ENCODE results near the gene TUT1.
"Not testable (repeated sequence)": the region's sequence is repeated elsewhere in the genome, so short reads cannot be mapped to it uniquely, and the experiment has no call there.

Gene TUT1, protein sequence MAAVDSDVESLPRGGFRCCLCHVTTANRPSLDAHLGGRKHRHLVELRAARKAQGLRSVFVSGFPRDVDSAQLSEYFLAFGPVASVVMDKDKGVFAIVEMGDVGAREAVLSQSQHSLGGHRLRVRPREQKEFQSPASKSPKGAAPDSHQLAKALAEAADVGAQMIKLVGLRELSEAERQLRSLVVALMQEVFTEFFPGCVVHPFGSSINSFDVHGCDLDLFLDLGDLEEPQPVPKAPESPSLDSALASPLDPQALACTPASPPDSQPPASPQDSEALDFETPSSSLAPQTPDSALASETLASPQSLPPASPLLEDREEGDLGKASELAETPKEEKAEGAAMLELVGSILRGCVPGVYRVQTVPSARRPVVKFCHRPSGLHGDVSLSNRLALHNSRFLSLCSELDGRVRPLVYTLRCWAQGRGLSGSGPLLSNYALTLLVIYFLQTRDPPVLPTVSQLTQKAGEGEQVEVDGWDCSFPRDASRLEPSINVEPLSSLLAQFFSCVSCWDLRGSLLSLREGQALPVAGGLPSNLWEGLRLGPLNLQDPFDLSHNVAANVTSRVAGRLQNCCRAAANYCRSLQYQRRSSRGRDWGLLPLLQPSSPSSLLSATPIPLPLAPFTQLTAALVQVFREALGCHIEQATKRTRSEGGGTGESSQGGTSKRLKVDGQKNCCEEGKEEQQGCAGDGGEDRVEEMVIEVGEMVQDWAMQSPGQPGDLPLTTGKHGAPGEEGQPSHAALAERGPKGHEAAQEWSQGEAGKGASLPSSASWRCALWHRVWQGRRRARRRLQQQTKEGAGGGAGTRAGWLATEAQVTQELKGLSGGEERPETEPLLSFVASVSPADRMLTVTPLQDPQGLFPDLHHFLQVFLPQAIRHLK

DNA sequence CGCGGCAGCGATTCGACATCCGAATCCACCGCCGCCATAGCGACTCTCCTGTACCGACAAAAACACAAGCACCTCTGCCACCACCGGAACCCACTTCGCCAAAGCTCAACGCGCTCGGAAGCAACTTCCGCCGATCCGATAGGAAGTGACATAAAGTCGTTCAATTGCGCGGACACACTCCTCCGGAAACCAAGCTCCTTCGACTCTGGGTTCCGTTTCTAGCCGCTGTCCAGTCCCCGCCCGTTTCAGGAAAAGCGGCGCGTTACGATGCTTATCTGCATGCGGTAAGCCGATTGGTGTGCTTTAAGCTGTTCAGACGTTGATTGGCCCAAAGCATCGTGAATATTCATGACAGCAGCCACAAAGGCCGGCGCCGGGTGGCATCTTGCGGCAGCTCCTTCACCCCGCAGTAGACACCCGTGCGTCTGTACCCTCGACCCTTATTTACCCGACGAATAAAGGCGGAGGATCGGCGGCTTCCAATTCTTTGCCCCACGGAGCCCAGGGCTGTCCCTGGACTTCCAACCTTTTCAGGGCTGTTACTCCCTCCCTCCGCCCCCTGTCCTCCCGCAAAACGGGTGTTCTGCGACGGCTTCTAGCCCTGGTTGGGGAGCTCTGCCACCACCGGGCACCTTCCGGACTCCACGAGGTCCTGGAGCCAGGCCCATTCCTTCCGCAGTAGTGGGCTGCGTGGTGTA, at the start of gene TUT1:
TSS of gene TUT1 (minus strand) at position 76 of the 698 bp plus-strand sequence. CDS start at position 38, 38 bp downstream.
- peak; percentile 98 for DNase-seq

DNA sequence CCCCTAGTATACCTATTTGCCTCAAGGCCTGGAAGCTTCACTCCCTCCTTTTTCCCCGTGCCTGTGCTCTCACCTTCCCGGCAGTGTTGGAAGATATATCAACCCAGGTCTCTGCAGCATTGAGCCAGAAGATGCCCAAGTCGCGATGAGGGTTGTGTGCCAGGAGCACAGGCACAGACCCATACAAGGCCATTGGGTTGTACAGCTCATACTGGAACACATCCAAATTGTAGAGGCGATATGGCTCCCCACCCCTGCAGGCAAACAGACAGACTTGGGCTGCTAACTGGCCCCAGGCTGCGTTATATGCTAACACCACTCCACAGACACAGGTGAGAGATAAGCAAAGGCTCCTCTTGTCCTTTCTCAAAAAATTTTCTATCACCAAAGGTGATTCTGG, 41.2 kb upstream of the TUT1 start:
- no peak for DNase-seq

GRCh38 chr11:62627713-62628112, 36.4 kb upstream of the TUT1 start:
- DNase-seq = no peak

GRCh38 chr11:62622476-62623089, 31.3 kb upstream of the TUT1 start:
- no peak for DNase-seq

- DNase-seq = peak; percentile 96 to 98
Observed at GRCh38 chr11:62621567-62622470, 30.5 kb upstream of the TUT1 start, which contains the start of gene B3GAT3. Gene B3GAT3 (minus strand): TSS chr11:62621986. CDS start chr11:62621947, 39 bp downstream.

DNA sequence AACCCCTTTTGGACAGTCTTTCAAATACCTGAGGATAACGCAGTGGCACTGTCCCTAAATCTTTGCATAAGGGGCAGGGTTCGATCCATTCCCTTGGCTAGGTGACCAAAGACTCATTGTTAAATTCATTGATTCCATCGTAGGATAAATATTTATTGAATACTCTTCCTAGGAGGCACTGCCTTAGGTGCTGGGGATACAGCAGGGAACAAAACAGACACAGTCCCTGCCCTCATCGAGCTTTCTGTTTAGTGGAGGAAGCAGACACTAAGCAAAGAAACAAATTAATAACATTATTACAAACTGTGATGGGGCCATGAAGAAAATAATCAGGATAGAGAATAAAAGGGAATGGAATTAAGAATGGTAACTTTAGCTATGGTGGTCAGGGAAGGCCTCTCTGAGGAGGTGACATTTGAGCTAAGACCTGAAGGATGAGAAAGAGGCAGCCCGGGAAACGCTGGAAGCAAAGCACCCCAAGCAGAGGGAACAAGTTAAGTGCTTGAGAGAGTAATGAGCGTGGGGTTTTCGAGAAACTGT, 29.8 kb upstream of the TUT1 start:
- no peak for DNase-seq

GRCh38 chr11:62616957-62617356, 25.6 kb upstream of the TUT1 start:
- not testable (repeated sequence) for DNase-seq

GRCh38 chr11:62615521-62615920, 24.2 kb upstream of the TUT1 start:
- DNase-seq = no peak

DNA sequence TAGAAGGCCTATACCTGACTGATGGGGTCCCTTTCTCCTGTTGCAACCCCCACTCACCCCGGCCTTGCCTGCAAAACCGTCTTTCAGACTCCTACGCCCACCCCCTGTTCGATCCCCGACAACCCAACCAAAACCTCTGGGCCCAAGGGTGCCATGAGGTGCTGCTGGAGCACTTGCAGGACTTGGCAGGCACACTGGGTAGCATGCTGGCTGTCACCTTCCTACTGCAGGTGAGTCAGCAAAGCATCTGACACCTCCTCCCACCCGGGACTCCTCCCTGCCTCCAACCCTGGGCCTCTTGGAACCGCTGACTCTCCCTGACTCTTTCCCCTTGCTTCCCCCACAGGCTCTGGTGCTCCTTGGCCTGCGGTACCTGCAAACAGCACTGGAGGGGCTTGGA, 23.0 kb upstream of the TUT1 start:
- DNase-seq = no peak

- peak in 1 of 2 experiments; percentile 69 for DNase-seq
Observed at GRCh38 chr11:62613291-62613778, 22.0 kb upstream of the TUT1 start.

DNA sequence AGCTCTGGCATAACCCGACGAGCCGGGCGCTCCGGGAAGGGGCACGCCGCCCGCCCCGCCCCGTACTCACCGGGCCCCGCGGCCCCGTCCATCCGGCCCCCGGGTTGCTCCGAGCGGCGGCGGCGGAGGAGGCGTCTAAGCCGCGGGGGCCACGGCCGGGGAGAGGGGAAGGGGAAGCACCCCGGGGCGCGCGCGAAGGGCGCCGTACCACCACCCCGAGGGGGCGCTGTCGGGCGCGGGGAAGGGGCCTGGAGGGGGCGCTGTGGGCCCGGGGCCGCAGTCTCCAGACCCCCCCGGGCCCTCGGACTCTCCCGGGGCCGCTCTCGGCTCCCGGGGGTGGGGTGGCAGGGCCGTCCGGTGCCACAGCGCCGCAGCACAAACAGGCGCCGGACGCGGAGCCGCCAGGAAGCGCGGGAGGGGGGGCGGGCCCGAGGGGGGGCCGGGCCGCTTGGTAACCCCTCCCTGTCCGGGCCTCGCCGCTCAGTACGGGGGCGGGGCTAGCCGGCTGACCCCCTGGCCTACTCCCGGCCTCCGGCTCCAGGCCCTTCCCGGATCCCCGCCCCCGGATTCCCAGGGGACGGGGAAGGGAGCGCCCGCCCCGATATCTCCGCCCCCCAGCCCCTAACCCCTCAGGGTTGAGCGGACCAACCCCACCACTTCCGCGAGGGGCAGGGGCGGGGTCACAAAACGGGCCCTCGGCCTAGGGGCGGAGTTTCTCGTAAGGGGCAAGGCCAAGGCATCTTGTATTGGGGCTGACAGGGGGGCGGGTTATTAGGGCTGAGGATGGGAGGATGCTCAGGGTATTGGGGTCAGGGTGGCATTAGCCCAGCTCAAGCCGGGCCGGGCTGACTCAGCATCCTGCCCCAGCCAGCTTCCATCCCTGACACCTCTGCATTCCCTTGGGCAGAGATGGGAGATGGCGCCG, 21.3 kb upstream of the TUT1 start, which contains the start of the genes EML3 and ROM1:
TSS of gene EML3 (minus strand) at position 410 of the 925 bp plus-strand sequence. CDS start at position 92, 318 bp downstream.
TSS of gene ROM1 (plus strand) at position 892 of the 925 bp plus-strand sequence. CDS start at position 917, 25 bp downstream.
- DNase-seq = peak; percentile 73 to 80

GRCh38 chr11:62611705-62612365, 20.5 kb upstream of the TUT1 start:
- peak in 1 of 2 experiments; percentile 7 for DNase-seq

- no peak for DNase-seq
Observed at GRCh38 chr11:62610814-62611704, 19.7 kb upstream of the TUT1 start.

DNA sequence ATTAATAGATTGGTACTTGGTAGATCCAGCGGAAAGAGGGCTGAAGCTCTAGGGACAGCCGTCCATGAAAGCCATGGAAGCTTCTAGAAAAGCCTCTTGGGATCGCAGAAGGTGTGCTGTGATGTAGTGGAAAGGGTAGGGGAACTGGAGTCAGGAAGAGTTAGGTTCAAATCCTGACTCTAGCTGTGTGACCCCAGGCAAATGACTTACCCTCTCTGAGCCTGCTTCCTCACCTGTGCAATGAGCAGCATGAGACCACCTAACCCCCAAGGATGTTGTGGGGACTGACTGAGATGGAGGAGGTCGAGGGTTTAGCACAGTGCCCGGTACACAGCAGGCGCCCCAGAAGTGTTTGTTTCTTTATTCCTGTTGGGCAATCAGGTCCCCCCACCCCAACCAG, 19.1 kb upstream of the TUT1 start:
- no peak for DNase-seq

DNA sequence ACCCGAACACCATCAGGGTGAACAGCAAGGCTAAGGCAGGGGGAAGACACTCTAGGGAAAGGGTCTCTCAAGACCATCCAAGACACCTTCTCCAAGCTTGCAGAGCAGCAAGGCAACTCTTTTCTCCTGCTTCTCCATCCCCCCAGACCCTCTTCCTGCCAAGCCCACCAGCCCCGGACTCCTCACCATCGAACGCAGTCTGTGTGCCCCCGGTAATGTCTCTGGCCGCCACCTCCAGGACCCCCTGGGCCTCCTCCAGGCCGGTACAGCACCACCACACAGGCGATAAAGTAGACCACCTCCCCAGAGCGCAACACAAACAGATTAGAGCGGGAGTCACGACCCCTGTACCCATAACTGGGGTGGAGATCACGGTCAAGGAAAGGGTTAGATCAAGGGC, 17.5 kb upstream of the TUT1 start:
- no peak for DNase-seq

DNA sequence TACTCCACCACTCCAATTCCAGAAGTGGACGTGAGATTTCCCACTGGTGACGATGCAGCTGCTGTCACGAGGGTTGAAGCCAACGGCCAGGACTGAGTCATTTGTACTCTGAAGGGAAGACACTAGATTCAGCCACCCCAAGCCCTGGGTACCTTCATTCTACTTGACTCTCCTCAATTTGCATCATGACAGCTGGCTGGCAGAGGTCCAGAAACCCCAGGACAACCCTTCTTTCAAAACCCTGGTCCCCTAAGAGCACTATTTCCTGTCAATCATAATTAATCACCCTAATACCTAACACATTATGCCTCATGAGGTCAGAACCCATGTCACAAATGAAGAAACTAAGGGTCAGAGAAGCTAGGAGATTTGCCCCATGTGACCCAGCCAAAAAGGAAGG, 16.4 kb upstream of the TUT1 start:
- DNase-seq = no peak

DNA sequence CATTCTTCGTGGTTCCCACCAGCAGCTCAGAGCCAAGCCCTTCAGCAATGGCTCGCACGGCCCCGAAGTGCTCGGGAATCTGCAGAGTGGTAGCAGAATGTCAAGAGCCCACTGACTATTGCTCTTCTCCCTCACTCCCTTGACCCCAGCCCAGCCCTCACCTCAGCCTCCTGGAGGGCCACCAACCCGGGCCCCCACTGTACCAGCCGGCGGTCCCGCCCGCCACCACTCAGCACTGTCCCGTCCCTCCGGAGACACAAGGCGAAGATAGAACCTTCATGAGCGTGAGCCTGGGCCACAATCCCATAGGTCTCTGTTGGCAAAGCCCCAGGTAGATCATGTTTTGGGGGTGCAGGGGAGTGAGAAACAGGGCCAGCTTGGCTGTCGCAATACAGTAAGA, 14.6 kb upstream of the TUT1 start:
- no peak for DNase-seq

GRCh38 chr11:62605467-62605866, 14.1 kb upstream of the TUT1 start:
- DNase-seq = no peak
